Measurements from ENCODE around the gene CFAP58. TPM values are rescaled to one million over a fixed set of nuclear protein-coding genes. Genes with fewer than 3 reads are reported as not detected.
A peak's percentile ranks its signal among the peaks of the same experiment; 100 is the strongest.

The CFAP58 gene
- total and polyA plus RNA-seq, 2 of the 13 experiments (the other 11 are each of a cell fraction or from before 2014, with no cell fraction given), result 0.03 TPM; not detected in 1

DNA sequence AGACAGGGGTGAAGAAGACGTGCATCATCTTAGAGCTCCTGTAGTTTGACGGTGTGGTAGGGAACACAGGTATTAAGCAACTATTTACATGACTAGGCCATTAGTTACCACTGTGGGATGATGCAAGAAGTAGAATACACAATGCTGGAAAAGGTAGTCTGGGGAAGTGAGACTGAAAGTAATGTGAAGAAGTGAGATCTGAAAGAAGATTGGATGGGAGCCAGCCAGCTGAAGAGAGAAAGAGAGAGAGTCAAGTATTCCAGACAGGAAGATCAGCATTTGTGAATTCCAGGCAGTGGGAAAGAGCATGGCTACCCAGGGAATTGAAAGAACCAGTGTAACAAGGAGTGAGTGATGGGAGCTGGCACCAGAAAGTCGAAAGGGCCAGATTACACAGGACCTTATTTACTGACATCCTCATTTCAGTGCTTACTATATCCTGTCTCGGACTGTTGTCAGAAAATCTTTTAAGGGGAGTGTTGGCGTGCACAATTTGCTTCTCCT lies 4.0 kb upstream of the CFAP58 start (continued):
- TF ChIP-seq SOX13 (IDR thresholded peaks at IDR 0.05), result no peak
- TF ChIP-seq SOX13 (CRISPR knock-in tag; conservative IDR thresholded peaks at IDR 0.05 in 1 of 2, IDR thresholded peaks at IDR 0.05 in 1 of 2), result peak in 1 of 2 experiments; percentile 51; a peak in 1 of 4 replicates
- TF ChIP-seq XRCC5 (optimal IDR thresholded peaks at IDR 0.05; ENCODE audit: low read length), result no peak
- TF ChIP-seq ZFP82 (CRISPR knock-in tag; IDR thresholded peaks at IDR 0.05; ENCODE audit: borderline replicate concordance), result no peak
- no peak for TF ChIP-seq ZNF652 (CRISPR knock-in tag; IDR thresholded peaks at IDR 0.05; ENCODE audit: borderline replicate concordance, low read depth)
- TF ChIP-seq, protein P1, sequence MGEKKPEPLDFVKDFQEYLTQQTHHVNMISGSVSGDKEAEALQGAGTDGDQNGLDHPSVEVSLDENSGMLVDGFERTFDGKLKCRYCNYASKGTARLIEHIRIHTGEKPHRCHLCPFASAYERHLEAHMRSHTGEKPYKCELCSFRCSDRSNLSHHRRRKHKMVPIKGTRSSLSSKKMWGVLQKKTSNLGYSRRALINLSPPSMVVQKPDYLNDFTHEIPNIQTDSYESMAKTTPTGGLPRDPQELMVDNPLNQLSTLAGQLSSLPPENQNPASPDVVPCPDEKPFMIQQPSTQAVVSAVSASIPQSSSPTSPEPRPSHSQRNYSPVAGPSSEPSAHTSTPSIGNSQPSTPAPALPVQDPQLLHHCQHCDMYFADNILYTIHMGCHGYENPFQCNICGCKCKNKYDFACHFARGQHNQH (CRISPR knock-in tag; IDR thresholded peaks at IDR 0.05), result no peak
- no peak for TF ChIP-seq PAF1 (CRISPR knock-in tag; IDR thresholded peaks at IDR 0.05)
- peak; percentile 31; the same call in 1 of the 2 replicates for TF ChIP-seq HOXA5 (CRISPR knock-in tag; IDR thresholded peaks at IDR 0.05)
- TF ChIP-seq SALL2 (CRISPR knock-in tag; IDR thresholded peaks at IDR 0.05), result no peak
- TF ChIP-seq, protein P2, sequence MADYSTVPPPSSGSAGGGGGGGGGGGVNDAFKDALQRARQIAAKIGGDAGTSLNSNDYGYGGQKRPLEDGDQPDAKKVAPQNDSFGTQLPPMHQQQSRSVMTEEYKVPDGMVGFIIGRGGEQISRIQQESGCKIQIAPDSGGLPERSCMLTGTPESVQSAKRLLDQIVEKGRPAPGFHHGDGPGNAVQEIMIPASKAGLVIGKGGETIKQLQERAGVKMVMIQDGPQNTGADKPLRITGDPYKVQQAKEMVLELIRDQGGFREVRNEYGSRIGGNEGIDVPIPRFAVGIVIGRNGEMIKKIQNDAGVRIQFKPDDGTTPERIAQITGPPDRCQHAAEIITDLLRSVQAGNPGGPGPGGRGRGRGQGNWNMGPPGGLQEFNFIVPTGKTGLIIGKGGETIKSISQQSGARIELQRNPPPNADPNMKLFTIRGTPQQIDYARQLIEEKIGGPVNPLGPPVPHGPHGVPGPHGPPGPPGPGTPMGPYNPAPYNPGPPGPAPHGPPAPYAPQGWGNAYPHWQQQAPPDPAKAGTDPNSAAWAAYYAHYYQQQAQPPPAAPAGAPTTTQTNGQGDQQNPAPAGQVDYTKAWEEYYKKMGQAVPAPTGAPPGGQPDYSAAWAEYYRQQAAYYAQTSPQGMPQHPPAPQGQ (CRISPR knock-in tag; IDR thresholded peaks at IDR 0.05; ENCODE audit: borderline replicate concordance), result no peak
- TF ChIP-seq, protein P3, sequence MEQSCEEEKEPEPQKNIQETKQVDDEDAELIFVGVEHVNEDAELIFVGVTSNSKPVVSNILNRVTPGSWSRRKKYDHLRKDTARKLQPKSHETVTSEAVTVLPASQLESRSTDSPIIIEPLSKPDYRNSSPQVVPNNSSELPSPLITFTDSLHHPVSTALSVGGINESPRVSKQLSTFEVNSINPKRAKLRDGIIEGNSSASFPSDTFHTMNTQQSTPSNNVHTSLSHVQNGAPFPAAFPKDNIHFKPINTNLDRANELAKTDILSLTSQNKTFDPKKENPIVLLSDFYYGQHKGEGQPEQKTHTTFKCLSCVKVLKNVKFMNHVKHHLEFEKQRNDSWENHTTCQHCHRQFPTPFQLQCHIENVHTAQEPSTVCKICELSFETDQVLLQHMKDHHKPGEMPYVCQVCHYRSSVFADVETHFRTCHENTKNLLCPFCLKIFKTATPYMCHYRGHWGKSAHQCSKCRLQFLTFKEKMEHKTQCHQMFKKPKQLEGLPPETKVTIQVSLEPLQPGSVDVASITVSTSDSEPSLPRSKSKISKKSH (CRISPR knock-in tag; IDR thresholded peaks at IDR 0.05; ENCODE audit: borderline replicate concordance), result no peak
- TF ChIP-seq ZFP37 (CRISPR knock-in tag; IDR thresholded peaks at IDR 0.05; ENCODE audit: borderline replicate concordance), result no peak
- TF ChIP-seq NR2C2 (CRISPR knock-in tag; IDR thresholded peaks at IDR 0.05; ENCODE audit: borderline replicate concordance), result peak; percentile 55; the same call in 1 of the 2 replicates
- no peak for TF ChIP-seq SRY (CRISPR knock-in tag; IDR thresholded peaks at IDR 0.05)
- peak; percentile 60 for TF ChIP-seq TBX2 (CRISPR knock-in tag; IDR thresholded peaks at IDR 0.05; ENCODE audit: borderline replicate concordance)
- no peak for TF ChIP-seq TGIF2 (CRISPR knock-in tag; IDR thresholded peaks at IDR 0.05)
- no peak for TF ChIP-seq ZNF816 (CRISPR knock-in tag; IDR thresholded peaks at IDR 0.05; ENCODE audit: borderline replicate concordance)
- TF ChIP-seq SMC3 (IDR thresholded peaks at IDR 0.05; ENCODE audit: low read length), result peak; percentile 20; the same call in 1 of the 2 replicates
